Endodermal cell (in vitro differentiated cells): Measurements from ENCODE around the gene RBMS3. TPM values are rescaled to one million over a fixed set of nuclear protein-coding genes. Genes with fewer than 3 reads are reported as not detected.
A peak's percentile ranks its signal among the peaks of the same experiment; 100 is the strongest.

Experiments
- DNase-seq: peaks from one replicate; pipeline ENCODE4 v3.0.0-alpha.2; 2017
- H3K27ac ChIP-seq: 2 replicates; pipeline ENCODE4 v1.5.1; 2013; ENCODE audit warnings: mild to moderate bottlenecking, low read depth, low read length, moderate library complexity
- H3K27me3 ChIP-seq: 2 replicates; pipeline ENCODE4 v1.6.1; 2013; ENCODE audit warnings: mild to moderate bottlenecking, low read length, moderate library complexity; ENCODE audit not compliant: insufficient read depth, control insufficient read depth, poor library complexity, severe bottlenecking
- H3K36me3 ChIP-seq: 2 replicates; pipeline ENCODE4 v1.7.0; 2013; ENCODE audit warnings: mild to moderate bottlenecking, low read length, moderate library complexity; ENCODE audit not compliant: control insufficient read depth, insufficient read depth
- H3K4me1 ChIP-seq: one replicate; pipeline ENCODE4 v1.7.0; 2013; ENCODE audit warnings: low read length; ENCODE audit not compliant: control insufficient read depth, insufficient read depth
- H3K4me3 ChIP-seq: 2 replicates; pipeline ENCODE4 v1.5.1; 2013; ENCODE audit warnings: mild to moderate bottlenecking, low read length, moderate library complexity
- H3K9ac ChIP-seq: 2 replicates; pipeline ENCODE4 v1.6.1; 2013; ENCODE audit warnings: mild to moderate bottlenecking, low read length, moderate library complexity; ENCODE audit not compliant: poor library complexity, severe bottlenecking; ENCODE audit errors: extremely low read depth
- H3K9me3 ChIP-seq: 2 replicates; pipeline ENCODE4 v1.6.1; 2013; ENCODE audit warnings: mild to moderate bottlenecking, low read length, moderate library complexity; ENCODE audit not compliant: control insufficient read depth
- H3K27ac Mint-ChIP-seq: 2 replicates; pipeline ENCODE4 v1.8.0; 2020; ENCODE audit warnings: mixed read lengths
- H3K27me3 Mint-ChIP-seq: 2 replicates; pipeline ENCODE4 v1.8.0; 2021; ENCODE audit warnings: mild to moderate bottlenecking, mixed read lengths; ENCODE audit not compliant: insufficient read depth
- H3K36me3 Mint-ChIP-seq: 2 replicates; pipeline ENCODE4 v1.8.0; 2020; ENCODE audit warnings: low read depth, mixed read lengths
- H3K4me1 Mint-ChIP-seq: 2 replicates; pipeline ENCODE4 v1.8.0; 2020; ENCODE audit warnings: mixed read lengths
- H3K4me3 Mint-ChIP-seq: 2 replicates; pipeline ENCODE4 v1.8.0; 2020; ENCODE audit warnings: mild to moderate bottlenecking, moderate library complexity, mixed read lengths
- H3K9me3 Mint-ChIP-seq: 2 replicates; pipeline ENCODE4 v1.8.0; 2020; ENCODE audit warnings: mild to moderate bottlenecking, mixed read lengths
- CTCF ChIP-seq: fragments of 200-600 bp; sonication (generic); conservative IDR thresholded peaks from 2 replicates; pipeline ENCODE4 v1.5.0; 2021; ENCODE audit warnings: antibody characterized with exemption, mild to moderate bottlenecking
- WGBS, 2 experiments: methylation state at CpG; one replicate each; pipeline versions ENCODE4 v1.1.5 to v1.1.7; 2013; ENCODE audit warnings: missing lambda C conversion rate in 2 of 2, mixed read lengths in 1 of 2; ENCODE audit not compliant: insufficient coverage in 1 of 2, insufficient read length in 1 of 2; 5-methylcytosine and 5-hydroxymethylcytosine counted together
- total RNA-seq, 2 donors: library from RNA; stranded (reverse); fragmentation: NEBNext Ultra II Directional in 1 of 2; extraction: Animal tissue kit (Norgen Biotek cat#: 25700) in 1 of 2; gene quantifications; 2 replicates in 1 of 2; 3 replicates in 1 of 2; pipeline ENCODE4 v1.2.1, GENCODE V29; 2021

Gene RBMS3
- total RNA-seq, 2 donors from 2014 or later: 2.0 to 7.3 TPM

GRCh38 chr3:29382409-29382808 lies 101.5 kb downstream of the RBMS3 start:
- H3K4me3 ChIP-seq: no peak overlapping the region
- no peak overlapping the region for H3K27ac ChIP-seq
- Mint-ChIP-seq H3K36me3 (no peaks in the 10 kb centered on the region), H3K9me3 (no peaks in the 10 kb centered on the region), H3K27ac (no peak overlapping the region), H3K4me1 (peaks cover 3% of the 10 kb centered on the region), H3K27me3 (no peaks in the 10 kb centered on the region), H3K4me3 (no peak overlapping the region)
- no peak for DNase-seq
- no peaks in the 10 kb centered on the region for H3K27me3 ChIP-seq
- no peaks in the 10 kb centered on the region for H3K4me1 ChIP-seq
- no peaks in the 10 kb centered on the region for H3K36me3 ChIP-seq
- TF ChIP-seq CTCF: no peak
- H3K9ac ChIP-seq: no peak overlapping the region
- WGBS, 2 experiments: 89 to 93% methylated on average over 3 to 6 of the region's 6 CpGs
- no peaks in the 10 kb centered on the region for H3K9me3 ChIP-seq

GRCh38 chr3:29382845-29383244 lies 102.0 kb downstream of the RBMS3 start:
- Histone ChIP-seq H3K4me3 (no peak overlapping the region), H3K27me3 (no peaks in the 10 kb centered on the region), H3K4me1 (no peaks in the 10 kb centered on the region), H3K27ac (no peak overlapping the region), H3K9ac (no peak overlapping the region), H3K9me3 (no peaks in the 10 kb centered on the region), H3K36me3 (no peaks in the 10 kb centered on the region)
- no peaks in the 10 kb centered on the region for H3K9me3 Mint-ChIP-seq
- H3K27me3 Mint-ChIP-seq: no peaks in the 10 kb centered on the region
- no peaks in the 10 kb centered on the region for H3K36me3 Mint-ChIP-seq
- H3K4me1 Mint-ChIP-seq: peaks cover 3% of the 10 kb centered on the region
- 88 to 100% methylated on average over 1 of the region's 1 CpG for WGBS, 2 experiments
- TF ChIP-seq CTCF: no peak
- no peak overlapping the region for H3K4me3 Mint-ChIP-seq
- H3K27ac Mint-ChIP-seq: no peak overlapping the region
- no peak for DNase-seq

GRCh38 chr3:29384640-29385039 lies 103.8 kb downstream of the RBMS3 start:
- Histone ChIP-seq H3K9ac (no peak overlapping the region), H3K4me3 (no peak overlapping the region)

More at GRCh38 chr3:29384640-29385039, 103.8 kb downstream of the RBMS3 start:
- no peaks in the 10 kb centered on the region for H3K36me3 ChIP-seq
- no peaks in the 10 kb centered on the region for H3K27me3 Mint-ChIP-seq
- no peaks in the 10 kb centered on the region for H3K4me1 ChIP-seq
- no peak overlapping the region for H3K27ac ChIP-seq
- H3K4me1 Mint-ChIP-seq: peaks cover 3% of the 10 kb centered on the region
- H3K4me3 Mint-ChIP-seq: no peak overlapping the region
- no peak for TF ChIP-seq CTCF
- no peaks in the 10 kb centered on the region for H3K27me3 ChIP-seq
- peak; percentile 44 for DNase-seq
- no peaks in the 10 kb centered on the region for H3K9me3 Mint-ChIP-seq
- no peaks in the 10 kb centered on the region for H3K9me3 ChIP-seq
- H3K27ac Mint-ChIP-seq: no peak overlapping the region
- H3K36me3 Mint-ChIP-seq: no peaks in the 10 kb centered on the region
- 89 to 100% methylated on average over 1 to 6 of the region's 6 CpGs for WGBS, 2 experiments
